Osteoblast (primary cell): ENCODE measurements around the gene TTLL5. TPM values are rescaled to one million over a fixed set of nuclear protein-coding genes. Genes with fewer than 3 reads are reported as not detected.

Experiments
- DNase-seq: peaks from one replicate; pipeline ENCODE4 v3.0.0; 2011; ENCODE audit warnings: low spot score, mixed read lengths; ENCODE audit not compliant: insufficient read length; ENCODE audit errors: missing footprints
- H2AFZ ChIP-seq: 2 replicates; pipeline ENCODE4 v1.6.0; 2011; ENCODE audit warnings: mild to moderate bottlenecking, low read length
- H3K27ac ChIP-seq: 2 replicates; pipeline ENCODE4 v1.5.1; 2011; ENCODE audit warnings: mild to moderate bottlenecking, low read depth, low read length, moderate library complexity
- H3K27me3 ChIP-seq: 2 replicates; pipeline ENCODE4 v1.6.0; 2012; ENCODE audit warnings: mild to moderate bottlenecking, control low read depth, inconsistent platforms, low read length, moderate library complexity; ENCODE audit not compliant: insufficient read depth
- H3K36me3 ChIP-seq: 2 replicates; pipeline ENCODE4 v1.5.1; 2011; ENCODE audit warnings: mild to moderate bottlenecking, low read length, control low read depth, moderate library complexity; ENCODE audit not compliant: insufficient read depth
- H3K4me1 ChIP-seq: 2 replicates; pipeline ENCODE4 v1.5.1; 2011; ENCODE audit warnings: mild to moderate bottlenecking, low read length, control low read depth, moderate library complexity; ENCODE audit not compliant: insufficient read depth
- H3K4me2 ChIP-seq: 2 replicates; pipeline ENCODE4 v1.6.0; 2011; ENCODE audit warnings: mild to moderate bottlenecking, low read length; ENCODE audit not compliant: insufficient read depth
- H3K4me3 ChIP-seq: fragments of 200-600 bp; sonication (generic); 3 replicates; pipeline ENCODE4 v1.5.1; 2012; ENCODE audit warnings: mild to moderate bottlenecking, low read length, inconsistent platforms; ENCODE audit not compliant: insufficient read depth
- H3K79me2 ChIP-seq: 2 replicates; pipeline ENCODE4 v1.6.0; 2012; ENCODE audit warnings: mild to moderate bottlenecking, low read length, control low read depth, inconsistent platforms; ENCODE audit not compliant: insufficient read depth
- H3K9me3 ChIP-seq: 2 replicates; pipeline ENCODE4 v1.5.1; 2011; ENCODE audit warnings: low read depth, low read length, control low read depth
- H4K20me1 ChIP-seq: 2 replicates; pipeline ENCODE4 v1.6.0; 2012; ENCODE audit warnings: mild to moderate bottlenecking, low read length, control low read depth; ENCODE audit not compliant: insufficient read depth
- CTCF ChIP-seq: IDR thresholded peaks from 2 replicates; pipeline ENCODE4 v1.5.1; 2011; ENCODE audit warnings: mild to moderate bottlenecking, low read depth, low read length, moderate library complexity; ENCODE audit errors: extremely low read depth
- total RNA-seq: library from RNA; depleted of rRNA; stranded (reverse); fragments of >200 nt; gene quantifications from 2 replicates; pipeline ENCODE4 v1.2.3, GENCODE V29; 2012

TTLL5 gene
- total RNA-seq, 1 donor: 30.4 TPM

DNA sequence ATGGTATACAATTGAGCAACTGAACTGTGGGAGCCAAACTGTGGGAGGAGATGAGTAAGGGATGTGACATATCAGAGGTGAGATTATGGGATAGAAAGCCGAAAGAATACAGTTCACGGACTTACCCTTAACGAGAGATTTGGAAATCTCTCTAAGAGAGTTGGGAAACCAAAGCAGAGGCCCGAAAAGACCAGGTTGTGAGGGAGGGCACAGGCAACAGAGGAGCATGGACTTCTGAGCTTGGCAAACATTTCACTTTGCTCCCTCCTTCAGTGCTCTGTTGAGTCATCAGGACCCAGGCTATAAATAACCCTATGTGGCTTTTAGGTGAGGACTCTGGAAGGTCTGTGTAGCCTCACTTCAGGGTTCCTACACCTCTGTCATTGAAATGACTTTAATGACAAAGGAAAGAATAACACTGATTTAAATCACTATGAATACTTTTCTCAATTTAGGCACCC is 200.1 kb downstream of the TTLL5 start:
- Histone ChIP-seq H3K36me3 (no peaks in the 10 kb centered on the region), H3K9me3 (no peaks in the 10 kb centered on the region), H3K27ac (peak overlapping the region; percentile 79), H3K4me3 (no peak overlapping the region), H4K20me1 (no peaks in the 10 kb centered on the region), H3K27me3 (no peaks in the 10 kb centered on the region), H3K4me2 (peak overlapping the region; percentile 15), H3K79me2 (no peaks in the 10 kb centered on the region), H2AFZ (peak overlapping the region; percentile 42), H3K4me1 (peaks cover 43% of the 10 kb centered on the region)
- TF ChIP-seq CTCF: no peak
- peak; percentile 3 for DNase-seq

GRCh38 chr14:75863221-75863620 is 202.2 kb downstream of the TTLL5 start:
- no peak for DNase-seq
- Histone ChIP-seq H3K36me3 (no peaks in the 10 kb centered on the region), H4K20me1 (no peaks in the 10 kb centered on the region), H3K9me3 (no peaks in the 10 kb centered on the region), H3K4me1 (peaks cover 62% of the 10 kb centered on the region), H3K79me2 (no peaks in the 10 kb centered on the region), H3K27me3 (no peaks in the 10 kb centered on the region), H3K4me2 (no peak overlapping the region), H2AFZ (no peak overlapping the region), H3K4me3 (no peak overlapping the region), H3K27ac (peak overlapping the region; percentile 66)
- TF ChIP-seq CTCF: no peak

GRCh38 chr14:75864352-75864751 is 203.3 kb downstream of the TTLL5 start:
- Histone ChIP-seq H3K4me3 (no peak overlapping the region), H3K27ac (peak overlapping the region; percentile 66), H4K20me1 (no peaks in the 10 kb centered on the region), H3K79me2 (no peaks in the 10 kb centered on the region), H3K4me1 (peaks cover 73% of the 10 kb centered on the region), H3K4me2 (peak overlapping the region; percentile 25), H3K27me3 (no peaks in the 10 kb centered on the region), H3K9me3 (no peaks in the 10 kb centered on the region), H2AFZ (no peak overlapping the region), H3K36me3 (no peaks in the 10 kb centered on the region)
- no peak for TF ChIP-seq CTCF
- DNase-seq: no peak

- TF ChIP-seq CTCF: no peak
- no peak for DNase-seq
- Histone ChIP-seq H3K4me1 (peaks cover 72% of the 10 kb centered on the region), H3K79me2 (no peaks in the 10 kb centered on the region), H3K4me2 (peak overlapping the region; percentile 6), H3K27me3 (no peaks in the 10 kb centered on the region), H3K9me3 (no peaks in the 10 kb centered on the region), H3K36me3 (no peaks in the 10 kb centered on the region), H3K27ac (peak overlapping the region; percentile 66), H2AFZ (no peak overlapping the region), H3K4me3 (no peak overlapping the region), H4K20me1 (no peaks in the 10 kb centered on the region)
Observed at GRCh38 chr14:75865531-75865930, 204.5 kb downstream of the TTLL5 start.
